ENCODE measurements around the gene SSBP2. TPM values are rescaled to one million over a fixed set of nuclear protein-coding genes. Genes with fewer than 3 reads are reported as not detected.

Gene SSBP2
- total and polyA plus RNA-seq, 2 of the 8 experiments (the other 6 are each of a cell fraction or from before 2014, with no cell fraction given): 21.5 to 36.2 TPM

DNA sequence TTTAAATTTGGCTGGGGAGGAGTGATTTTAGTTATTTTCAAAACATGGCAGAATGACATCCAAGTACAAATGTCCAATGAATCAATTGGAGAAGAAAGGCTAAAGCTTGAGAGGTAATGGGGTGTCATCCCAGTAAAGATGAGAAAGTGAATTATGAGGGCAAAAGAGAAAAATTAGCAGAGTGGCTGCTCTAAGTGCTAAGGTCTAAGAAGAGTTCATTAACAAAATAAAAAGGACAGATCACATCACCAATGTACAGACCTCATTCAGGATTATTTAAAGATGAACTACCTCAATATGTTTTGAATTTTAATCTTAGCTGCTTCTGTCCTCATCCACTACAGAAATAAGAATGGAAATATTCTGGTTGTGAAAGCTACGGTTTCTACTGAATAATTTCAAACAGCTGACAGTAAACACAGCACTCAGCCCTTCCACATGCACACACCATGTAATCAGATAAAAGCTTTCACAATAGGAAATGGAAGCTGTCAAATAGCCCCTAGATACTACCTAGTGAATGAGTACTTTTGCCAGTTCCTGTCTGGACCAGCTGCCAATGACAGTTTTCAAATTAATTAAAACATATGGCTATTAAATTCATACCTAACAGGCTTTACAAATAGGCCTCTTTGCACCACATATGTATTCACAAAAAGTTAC lies 171.5 kb downstream of the SSBP2 start:
- no peak overlapping the region for H4K91ac ChIP-seq (replicated peaks; ENCODE audit: insufficient read length, low read length)
- no peaks in the 10 kb centered on the region for H4K20me1 ChIP-seq (replicated peaks in 1 of 2; ENCODE audit: control insufficient read depth in 1 of 2, insufficient read depth in 2 of 2, low read length in 2 of 2)
- no peaks in the 10 kb centered on the region for H3K4me1 ChIP-seq (replicated peaks in 1 of 4; ENCODE audit: control insufficient read depth in 3 of 4, insufficient read depth in 4 of 4, low read length in 3 of 4)
- H3K18ac ChIP-seq (ENCODE audit: extremely low read depth, low read length): no peak overlapping the region
- H3K79me1 ChIP-seq (ENCODE audit: low read depth, low read length): no peaks in the 10 kb centered on the region
- CTCF ChIA-PET (ENCODE audit: partially characterized antibody): no interaction called here
- no peak overlapping the region for H3K14ac ChIP-seq (ENCODE audit: insufficient read length)
- H3K4ac ChIP-seq (replicated peaks; ENCODE audit: insufficient read length, low read depth, low read length): no peak overlapping the region
- H3K23me2 ChIP-seq (ENCODE audit: low read depth, low read length): no peaks in the 10 kb centered on the region
- no peak overlapping the region for H4K8ac ChIP-seq (ENCODE audit: extremely low read depth, insufficient read depth, low read length)
- H3K27me3 ChIP-seq (replicated peaks in 1 of 4; ENCODE audit: control insufficient read depth in 3 of 4, extremely low read depth in 1 of 4, insufficient read depth in 3 of 4, low read length in 3 of 4): no peaks in the 10 kb centered on the region
- H3K4me3 ChIP-seq (ENCODE audit: extremely low read depth in 1 of 4, insufficient read depth in 2 of 4, low read depth in 3 of 4, low read length in 4 of 4): no peak overlapping the region
- no peak overlapping the region for H2BK15ac ChIP-seq (ENCODE audit: low read length)
- no peak overlapping the region for H2BK20ac ChIP-seq (ENCODE audit: low read length)
- no peak overlapping the region for H3K56ac ChIP-seq (replicated peaks; ENCODE audit: insufficient read length, low read depth, low read length)
- H2AFZ ChIP-seq (ENCODE audit: low read length): no peak overlapping the region
- no peaks in the 10 kb centered on the region for H3K36me3 ChIP-seq (ENCODE audit: control insufficient read depth in 2 of 4, insufficient read depth in 4 of 4, low read length in 3 of 4)
- 85% methylated on average over 1 of the region's 1 CpG; no CpG with 5 or more reads in 1 of the 2 experiments for WGBS, 2 experiments (ENCODE audit: extremely low coverage in 1 of 2, insufficient coverage in 1 of 2, insufficient read length in 1 of 2, insufficient replicate concordance in 2 of 2, low coverage in 1 of 2, low lambda C conversion rate in 2 of 2, missing lambda C conversion rate in 1 of 2)
- H3K9me3 ChIP-seq (ENCODE audit: insufficient read depth in 2 of 2, low read depth in 1 of 2, low read length in 1 of 2): no peaks in the 10 kb centered on the region
- H2BK12ac ChIP-seq (ENCODE audit: low read depth, low read length): no peak overlapping the region
- no peak overlapping the region for H3K9ac ChIP-seq (replicated peaks in 1 of 4; ENCODE audit: extremely low read depth in 1 of 4, low read depth in 3 of 4, low read length in 3 of 4)
- H3K27ac ChIP-seq (ENCODE audit: low read depth, low read length): no peak overlapping the region
- TF ChIP-seq BACH1 (IDR thresholded peaks at IDR 0.05; ENCODE audit: low read length) (no peak), EP300 (IDR thresholded peaks at IDR 0.05; ENCODE audit: borderline replicate concordance in 1 of 2, low read depth in 2 of 2, low read length in 2 of 2) (no peak), NRF1 (IDR thresholded peaks at IDR 0.05; ENCODE audit: low read depth, low read length) (no peak), POU5F1 (IDR thresholded peaks at IDR 0.05; ENCODE audit: low read depth, low read length) (no peak), TAF7 (optimal IDR thresholded peaks at IDR 0.05; ENCODE audit: borderline replicate concordance, low read depth, low read length) (no peak), EGR1 (IDR thresholded peaks at IDR 0.05; ENCODE audit: borderline replicate concordance, low read depth, low read length) (no peak), CHD2 (IDR thresholded peaks at IDR 0.05; ENCODE audit: low read length) (no peak), TBP (IDR thresholded peaks at IDR 0.05; ENCODE audit: low read depth, low read length) (no peak)
- no peak overlapping the region for H4K5ac ChIP-seq (ENCODE audit: insufficient read length, low read depth, low read length)
- H2BK120ac ChIP-seq (replicated peaks; ENCODE audit: low read depth, low read length): no peak overlapping the region
- H3K79me2 ChIP-seq (ENCODE audit: control insufficient read depth in 1 of 2, insufficient read depth in 2 of 2, low read length in 2 of 2): no peaks in the 10 kb centered on the region
- H3K4me2 ChIP-seq (ENCODE audit: insufficient read depth in 1 of 2, low read depth in 2 of 2, low read length in 2 of 2): no peak overlapping the region
- FAIRE-seq: no peak
- DNase-seq (ENCODE audit: low read depth in 1 of 2, low spot score in 2 of 2): no peak
- H2BK5ac ChIP-seq (ENCODE audit: low read depth, low read length): no peak overlapping the region
- POLR2A ChIA-PET (ENCODE audit: partially characterized antibody): interaction anchor here (0.6 kb wide), 1 partner anchor 20 kb away, joined by 3 read pairs; no protein-coding TSS in a partner anchor
- no peak overlapping the region for H3K23ac ChIP-seq (ENCODE audit: insufficient read length)
- no peak overlapping the region for H2AK5ac ChIP-seq (ENCODE audit: low read depth, low read length)
